SU-DHL-6 (cell line): Measurements from ENCODE around the gene VWA1.

Source experiments
- CTCF ChIP-seq: fragments of 200-600 bp; sonication (generic); IDR thresholded peaks from one replicate; pipeline ENCODE4 v1.5.1; 2017; ENCODE audit warnings: antibody characterized with exemption, mild to moderate bottlenecking, low read length, moderate library complexity; ENCODE audit not compliant: insufficient read depth, poor library complexity, severe bottlenecking
- EZH2phosphoT487 ChIP-seq: fragments of 200-600 bp; sonication (generic), shearing (Covaris generic); conservative IDR thresholded peaks from 2 replicates; pipeline ENCODE4 v1.6.1; 2018; ENCODE audit warnings: mild to moderate bottlenecking, antibody characterized with exemption, low read length, moderate library complexity, mixed read lengths

GRCh38 chr1:1403653-1404052 is 31.8 kb upstream of the VWA1 start:
- TF ChIP-seq CTCF (no peak), EZH2phosphoT487 (no peak)
